Stimulated activated CD4-positive, alpha-beta T cell treated with anti-CD3 and anti-CD28 coated beads, Interleukin-4, amount 100 ng/mL, for 1 hour (primary cell): ENCODE measurements around the gene C7orf25.
A peak's percentile ranks its signal among the peaks of the same experiment; 100 is the strongest.

Source experiments
- DNase-seq: peaks from one replicate; pipeline ENCODE4 v3.0.0-alpha.2; 2020

Gene C7orf25

GRCh38 chr7:42876182-42877068 is 35.4 kb downstream of the C7orf25 start:
- DNase-seq = peak; percentile 60

DNA sequence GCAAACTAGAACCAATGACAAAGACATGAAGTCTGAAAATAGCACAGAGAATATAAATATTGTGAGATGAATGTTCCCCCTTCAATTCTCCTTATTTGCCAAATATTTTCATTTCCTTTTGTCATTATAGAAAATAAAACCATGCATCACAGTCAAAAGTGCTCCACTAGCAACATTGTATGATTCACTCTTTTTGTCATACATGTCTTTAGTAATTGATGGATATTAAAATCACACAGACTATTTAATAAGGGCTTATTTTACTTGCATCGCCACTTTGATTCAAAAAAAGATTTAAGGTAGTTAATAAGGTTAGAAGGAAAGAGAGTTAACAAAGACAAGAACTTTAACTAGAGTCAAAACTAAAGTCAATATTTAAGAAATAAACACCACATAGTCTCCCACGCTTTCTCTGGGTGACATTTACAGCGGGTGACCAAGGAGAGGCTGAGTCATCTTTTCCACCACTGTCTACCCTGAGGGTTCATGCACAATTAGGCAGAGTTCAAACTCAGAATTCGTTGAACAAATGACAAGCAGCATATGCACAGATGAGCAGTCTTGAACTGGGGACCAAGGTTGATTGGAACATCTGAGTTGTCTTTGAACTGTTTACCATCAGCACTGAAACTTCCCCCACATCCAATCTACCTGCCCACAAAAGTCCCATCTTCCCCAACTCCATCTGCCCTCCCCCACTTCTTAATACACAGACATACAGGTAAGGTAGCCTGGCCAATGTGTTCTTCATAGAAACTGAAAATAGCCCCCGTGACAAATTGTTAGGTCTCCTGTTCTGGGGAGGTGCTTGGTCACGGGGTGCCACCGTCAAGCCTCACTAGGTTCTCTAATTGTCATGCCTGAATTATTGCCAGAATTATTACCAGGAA is 42.5 kb downstream of the C7orf25 start:
- peak; percentile 8 for DNase-seq

DNA sequence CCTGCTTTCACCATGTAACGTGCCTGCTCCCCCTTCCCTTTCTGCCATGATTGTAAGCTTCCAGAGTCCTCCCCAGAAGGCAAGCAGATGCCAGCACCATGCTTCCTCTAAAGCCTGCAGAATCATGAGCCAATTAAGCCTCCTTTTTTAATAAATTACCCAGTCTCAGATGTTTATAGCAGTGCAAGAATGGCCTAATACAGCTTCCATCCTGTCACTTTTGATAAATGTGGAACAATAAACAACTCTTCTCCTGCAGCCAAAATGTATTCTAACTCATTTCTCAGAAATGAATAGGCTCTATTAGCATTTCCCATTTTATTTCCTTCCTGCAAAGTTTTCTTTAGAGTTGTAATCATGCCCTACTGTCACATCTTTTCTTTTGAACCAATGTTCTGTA is 43.4 kb downstream of the C7orf25 start:
- DNase-seq = no peak
